ENCODE results near the gene WDR33.
A peak's percentile ranks its signal among the peaks of the same experiment; 100 is the strongest.
"Not testable (repeated sequence)": the region's sequence is repeated elsewhere in the genome, so short reads cannot be mapped to it uniquely, and the experiment has no call there.

The WDR33 gene

GRCh38 chr2:127763776-127764175 is 47.2 kb downstream of the WDR33 start:
- in situ Hi-C loops (cut with MboI; ENCODE audit: low pct_unique_long_range_greater_than_20kb, low sequenced_read_pairs, unreplicated experiment) = no loop called here
- TF ChIP-seq, protein P1, sequence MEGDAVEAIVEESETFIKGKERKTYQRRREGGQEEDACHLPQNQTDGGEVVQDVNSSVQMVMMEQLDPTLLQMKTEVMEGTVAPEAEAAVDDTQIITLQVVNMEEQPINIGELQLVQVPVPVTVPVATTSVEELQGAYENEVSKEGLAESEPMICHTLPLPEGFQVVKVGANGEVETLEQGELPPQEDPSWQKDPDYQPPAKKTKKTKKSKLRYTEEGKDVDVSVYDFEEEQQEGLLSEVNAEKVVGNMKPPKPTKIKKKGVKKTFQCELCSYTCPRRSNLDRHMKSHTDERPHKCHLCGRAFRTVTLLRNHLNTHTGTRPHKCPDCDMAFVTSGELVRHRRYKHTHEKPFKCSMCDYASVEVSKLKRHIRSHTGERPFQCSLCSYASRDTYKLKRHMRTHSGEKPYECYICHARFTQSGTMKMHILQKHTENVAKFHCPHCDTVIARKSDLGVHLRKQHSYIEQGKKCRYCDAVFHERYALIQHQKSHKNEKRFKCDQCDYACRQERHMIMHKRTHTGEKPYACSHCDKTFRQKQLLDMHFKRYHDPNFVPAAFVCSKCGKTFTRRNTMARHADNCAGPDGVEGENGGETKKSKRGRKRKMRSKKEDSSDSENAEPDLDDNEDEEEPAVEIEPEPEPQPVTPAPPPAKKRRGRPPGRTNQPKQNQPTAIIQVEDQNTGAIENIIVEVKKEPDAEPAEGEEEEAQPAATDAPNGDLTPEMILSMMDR (IDR thresholded peaks at IDR 0.05; ENCODE audit: extremely low read depth, insufficient read depth, missing control alignments) = no peak

GRCh38 chr2:127762846-127763245 is 48.1 kb downstream of the WDR33 start:
- TF ChIP-seq, protein P1 (IDR thresholded peaks at IDR 0.05; ENCODE audit: extremely low read depth, insufficient read depth, missing control alignments) = no peak
- DNase-seq (ENCODE audit: low spot score) = no peak
- in situ Hi-C loops (cut with MboI; ENCODE audit: low pct_unique_long_range_greater_than_20kb, low sequenced_read_pairs, unreplicated experiment) = no loop called here

More at GRCh38 chr2:127763776-127764175, 47.2 kb downstream of the WDR33 start:
- no peak for DNase-seq (ENCODE audit: low spot score)

DNA sequence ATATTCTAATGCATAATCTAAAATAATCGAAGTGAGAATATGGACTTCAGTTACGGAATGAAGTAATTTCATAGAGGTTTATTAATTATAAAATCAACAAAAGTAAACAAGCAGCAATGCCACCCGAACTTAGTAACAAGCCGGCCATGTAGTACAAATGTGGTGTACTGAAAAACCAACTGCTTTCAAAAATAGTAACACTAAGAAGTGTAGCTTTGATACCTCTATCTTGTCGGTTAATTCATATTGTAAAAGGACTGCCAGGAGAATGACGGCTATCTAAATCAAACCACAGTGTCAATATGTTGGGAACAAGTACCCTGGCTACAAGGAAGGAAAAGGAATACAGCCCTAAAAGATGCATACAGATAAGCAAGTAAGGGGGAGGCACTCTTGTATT is 48.5 kb downstream of the WDR33 start:
- TF ChIP-seq, protein P1 (IDR thresholded peaks at IDR 0.05; ENCODE audit: extremely low read depth, insufficient read depth, missing control alignments) = no peak
- DNase-seq (ENCODE audit: low spot score) = no peak
- in situ Hi-C loops (cut with MboI; ENCODE audit: low pct_unique_long_range_greater_than_20kb, low sequenced_read_pairs, unreplicated experiment) = no loop called here

GRCh38 chr2:127759931-127760330 is 51.0 kb downstream of the WDR33 start:
- in situ Hi-C loops (cut with MboI; ENCODE audit: low pct_unique_long_range_greater_than_20kb, low sequenced_read_pairs, unreplicated experiment) = no loop called here
- TF ChIP-seq, protein P1 (IDR thresholded peaks at IDR 0.05; ENCODE audit: extremely low read depth, insufficient read depth, missing control alignments) = no peak
- DNase-seq (ENCODE audit: low spot score) = no peak

DNA sequence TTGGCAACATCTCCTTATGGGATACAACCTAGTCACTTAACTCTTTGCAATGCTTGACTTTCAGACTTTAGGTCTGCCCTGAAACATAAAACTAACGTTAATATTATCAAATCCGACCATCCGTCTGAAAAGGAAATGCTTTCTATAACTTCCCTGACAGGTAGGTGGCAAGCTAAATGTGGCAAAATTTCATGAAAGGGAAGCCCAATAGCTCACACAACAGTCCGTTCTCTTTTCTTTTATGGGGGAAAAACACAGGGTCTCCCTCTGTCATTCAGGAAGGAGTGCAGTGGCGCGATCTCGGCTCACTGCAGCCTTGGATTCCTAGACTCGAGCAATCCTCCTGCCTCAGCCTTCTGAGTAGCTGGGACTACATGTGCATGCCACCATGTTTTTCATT is 56.8 kb downstream of the WDR33 start:
- DNase-seq (ENCODE audit: low spot score) = no peak
- TF ChIP-seq, protein P1 (IDR thresholded peaks at IDR 0.05; ENCODE audit: extremely low read depth, insufficient read depth, missing control alignments) = no peak
- in situ Hi-C loops (cut with MboI; ENCODE audit: low pct_unique_long_range_greater_than_20kb, low sequenced_read_pairs, unreplicated experiment) = no loop called here

GRCh38 chr2:127753374-127753773 is 57.6 kb downstream of the WDR33 start:
- DNase-seq (ENCODE audit: low spot score) = no peak
- in situ Hi-C loops (cut with MboI; ENCODE audit: low pct_unique_long_range_greater_than_20kb, low sequenced_read_pairs, unreplicated experiment) = no loop called here
- TF ChIP-seq, protein P1 (IDR thresholded peaks at IDR 0.05; ENCODE audit: extremely low read depth, insufficient read depth, missing control alignments) = no peak

- peak; percentile 81 for DNase-seq (ENCODE audit: low spot score)
- in situ Hi-C loops (cut with MboI; ENCODE audit: low pct_unique_long_range_greater_than_20kb, low sequenced_read_pairs, unreplicated experiment) = not testable (repeated sequence)
Observed at GRCh38 chr2:127749537-127749936, 61.4 kb downstream of the WDR33 start.
